Fibroblast of lung (primary cell): Measurements from ENCODE around the gene SEMA5A.

ENCODE experiments used
- CTCF ChIP-seq, 2 donors: IDR thresholded peaks in 1 of 2; conservative IDR thresholded peaks in 1 of 2; 1 replicate in 1 of 2; 2 replicates in 1 of 2; pipeline ENCODE4 v1.5.1; 2011 to 2012; ENCODE audit warnings: low read length in 2 of 2, control low read depth in 1 of 2, inconsistent platforms in 1 of 2, low read depth in 1 of 2, mild to moderate bottlenecking in 1 of 2
- EZH2 ChIP-seq: IDR thresholded peaks from 2 replicates; pipeline ENCODE4 v1.5.1; 2012; ENCODE audit warnings: low read length, control low read depth, mild to moderate bottlenecking; ENCODE audit errors: missing control alignments

DNA sequence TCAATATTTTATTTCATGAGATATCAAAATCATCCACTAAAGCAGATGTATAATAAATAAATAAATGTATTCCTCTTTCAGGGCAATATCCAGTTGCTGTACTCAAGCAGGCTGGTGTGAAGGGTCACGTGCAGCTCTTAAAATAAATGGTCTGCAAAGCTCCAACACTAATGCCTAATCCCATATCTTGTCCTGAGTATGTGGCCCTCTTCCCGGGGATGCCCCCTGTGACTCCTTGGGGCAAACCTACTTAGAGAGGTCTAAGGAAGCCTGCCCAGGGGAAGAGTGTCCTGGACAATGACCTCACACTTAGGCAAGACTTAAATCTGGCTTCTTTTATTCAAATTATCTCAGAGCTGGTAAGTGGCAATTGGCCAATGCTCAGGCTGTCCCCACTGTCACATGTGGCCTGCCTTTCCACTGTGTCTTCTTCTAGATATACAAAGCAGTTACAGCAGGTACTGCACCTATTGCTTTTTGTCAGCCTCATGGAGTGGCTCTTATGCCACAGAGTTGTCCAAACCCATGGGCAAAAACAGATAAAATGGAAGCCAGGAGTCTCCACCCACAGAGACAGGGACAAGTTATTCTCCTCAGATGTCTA, 55.3 kb downstream of the SEMA5A start:
- TF ChIP-seq CTCF (conservative IDR thresholded peaks at IDR 0.05 in 1 of 2, IDR thresholded peaks at IDR 0.05 in 1 of 2; ENCODE audit: low read depth in 1 of 2, low read length in 2 of 2) (no peak), EZH2 (no peak)
